T-helper 9 cell (primary cell): ENCODE measurements around the gene HOXA3.

ENCODE experiments used
- DNase-seq: peaks from one replicate; pipeline ENCODE4 v3.0.0-alpha.2; 2020

Gene HOXA3

DNA sequence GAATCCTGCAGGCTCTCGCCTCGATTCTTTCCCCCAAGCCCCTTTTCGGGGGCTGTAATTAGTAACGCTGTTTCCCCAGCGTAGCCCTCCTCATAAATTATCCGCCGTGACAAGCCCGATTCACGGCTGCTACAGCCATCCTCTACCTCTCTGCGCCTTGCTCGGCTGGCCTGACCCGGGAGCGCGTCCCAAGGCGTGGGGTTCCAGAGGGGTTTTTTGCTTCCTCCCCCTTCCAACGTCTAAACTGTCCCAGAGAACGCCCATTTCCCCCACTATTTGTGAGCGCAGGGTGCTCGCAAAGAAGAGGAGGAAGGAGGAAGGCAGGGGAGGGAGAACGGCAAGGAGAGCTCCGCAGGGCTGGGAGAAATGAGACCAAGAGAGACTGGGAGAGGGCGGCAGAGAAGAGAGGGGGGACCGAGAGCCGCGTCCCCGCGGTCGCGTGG is 9.8 kb downstream of the HOXA3 start:
- DNase-seq = no peak

DNA sequence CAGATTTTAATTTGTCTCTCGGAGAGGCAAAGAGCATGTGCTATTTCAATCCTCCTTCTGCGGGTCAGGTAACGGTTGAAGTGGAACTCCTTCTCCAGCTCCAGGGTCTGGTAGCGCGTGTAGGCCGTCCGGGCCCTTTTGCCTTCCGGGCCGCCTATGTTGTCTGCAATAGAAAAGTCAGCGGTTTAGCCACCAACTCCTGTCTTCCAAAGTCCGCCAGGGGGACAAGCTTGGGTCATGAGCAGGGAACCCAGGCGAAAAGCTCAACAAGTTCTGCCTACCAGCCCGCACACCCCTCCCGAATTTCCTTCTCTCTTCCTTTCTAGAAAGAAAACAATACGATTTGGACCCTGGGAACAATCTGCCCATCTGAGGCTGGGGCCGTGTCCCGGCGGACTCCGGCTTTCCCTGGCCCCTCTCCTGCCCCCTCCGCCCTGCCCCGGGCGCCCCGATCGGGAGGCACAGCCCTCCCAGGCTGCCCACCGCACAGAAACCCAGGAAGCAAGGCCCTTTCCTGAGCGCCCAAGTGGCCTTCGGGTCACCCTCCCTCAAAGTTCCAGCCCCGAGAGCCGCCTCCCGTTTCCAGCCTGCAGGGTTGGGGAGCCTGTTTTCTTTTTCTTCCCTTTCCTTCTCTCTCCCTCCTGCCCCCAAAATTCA is 10.3 kb downstream of the HOXA3 start:
- no peak for DNase-seq

DNA sequence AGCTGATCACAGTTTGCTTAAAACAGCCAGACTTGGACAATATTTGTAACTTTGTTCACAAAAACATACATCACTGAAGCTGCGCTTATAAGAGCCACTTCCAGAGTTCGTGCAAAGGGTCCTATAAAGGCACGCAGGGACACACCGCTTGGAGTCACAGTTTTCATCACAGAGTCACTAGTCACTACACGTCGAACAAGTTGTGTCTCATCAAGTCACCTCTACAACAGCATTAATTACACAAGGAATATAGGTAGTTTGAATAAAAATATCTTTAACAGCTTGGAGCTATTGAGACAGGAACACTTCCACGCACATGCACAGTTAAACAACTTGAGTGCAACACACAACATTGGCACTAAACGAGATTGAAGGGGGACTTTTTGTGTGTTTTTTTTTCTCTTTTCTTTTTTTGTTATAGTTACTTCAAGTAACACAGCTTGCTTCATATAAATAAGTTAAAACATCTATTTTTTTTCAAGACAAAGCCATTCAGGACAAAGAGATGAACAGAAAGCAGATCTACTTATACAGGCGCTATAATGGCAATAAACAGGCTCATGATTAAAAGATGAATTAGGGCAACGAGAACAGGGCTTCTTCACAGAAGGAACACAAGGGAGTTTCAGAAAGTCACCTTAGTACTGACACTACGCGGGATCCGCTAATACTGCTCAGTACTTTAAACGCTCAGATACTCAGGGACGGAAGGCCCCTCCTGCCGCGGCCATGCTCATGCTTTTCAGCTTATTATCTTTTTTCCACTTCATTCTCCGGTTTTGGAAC is 11.1 kb downstream of the HOXA3 start:
- no peak for DNase-seq

DNA sequence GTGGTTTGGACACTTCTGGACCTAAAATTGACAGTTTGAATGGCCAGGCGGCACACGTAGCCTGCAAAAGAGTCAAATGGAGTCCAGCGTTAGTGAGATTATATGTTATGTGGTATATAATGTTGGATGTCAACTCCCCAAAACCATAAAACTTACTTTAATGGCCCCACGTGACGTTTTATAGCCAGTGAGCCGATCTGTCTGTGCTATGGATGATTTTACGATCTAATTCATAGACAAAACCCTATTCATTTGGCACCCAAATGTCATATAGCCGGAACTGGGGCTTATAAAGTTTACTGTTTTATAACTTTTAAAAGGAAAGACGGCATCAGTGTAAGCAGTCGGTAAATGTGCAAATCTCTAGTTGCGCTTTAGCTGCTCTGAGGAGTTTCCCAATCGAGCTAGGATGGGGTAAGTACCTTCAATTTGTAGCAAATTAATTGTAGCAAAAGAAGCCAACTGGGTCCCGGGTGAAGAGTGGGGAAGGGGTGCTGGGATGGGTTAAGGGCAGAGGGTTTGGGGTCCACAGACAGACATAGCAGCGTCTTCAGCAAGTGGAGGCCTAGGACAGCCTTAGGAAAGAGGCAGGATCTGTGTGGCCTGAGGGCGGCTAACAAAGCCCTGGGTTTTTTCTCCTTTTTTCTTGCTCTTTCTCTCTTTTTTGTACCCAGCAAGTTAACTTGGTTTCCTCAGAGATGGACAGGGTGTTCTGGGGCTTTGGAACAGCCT is 12.1 kb downstream of the HOXA3 start:
- no peak for DNase-seq

DNA sequence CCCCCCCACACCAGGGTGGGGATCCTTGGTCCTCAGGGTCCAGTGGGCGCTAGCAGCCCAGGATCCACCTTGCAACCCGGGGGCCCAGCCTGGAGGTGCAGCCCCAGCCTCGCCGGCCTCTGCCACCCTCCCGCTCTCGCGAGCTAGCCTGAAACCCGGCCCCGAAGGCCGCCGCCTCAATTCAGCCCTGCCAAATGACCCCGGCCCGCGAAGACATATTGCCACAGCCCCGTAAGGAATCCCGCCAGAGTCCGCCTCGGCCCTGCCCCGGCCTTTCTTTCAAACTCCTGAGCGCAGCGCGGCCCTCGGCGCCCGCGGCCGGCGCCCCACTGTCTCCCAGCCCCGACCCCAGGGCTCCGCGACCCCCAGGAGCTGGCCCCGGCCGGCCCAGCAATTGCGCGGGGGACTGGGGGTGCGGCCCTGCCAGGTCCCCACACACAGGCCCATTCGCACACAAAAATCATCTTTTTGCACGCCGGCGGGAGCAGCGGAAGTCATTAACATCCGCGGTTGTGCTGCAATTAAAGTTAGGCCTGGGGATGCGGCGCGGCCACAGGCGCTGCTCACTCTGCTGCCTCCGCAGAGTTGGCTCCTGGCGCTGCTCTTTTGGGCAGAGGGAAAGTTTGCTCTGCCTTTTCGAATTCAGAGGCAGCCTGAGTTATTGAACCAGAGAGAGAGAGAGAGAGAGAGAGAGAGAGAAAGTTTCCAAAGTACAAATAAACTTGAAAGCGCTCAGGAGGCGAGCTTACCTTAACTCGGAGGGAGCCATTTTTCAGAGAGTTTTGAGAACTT is 12.9 kb downstream of the HOXA3 start:
- no peak for DNase-seq

DNA sequence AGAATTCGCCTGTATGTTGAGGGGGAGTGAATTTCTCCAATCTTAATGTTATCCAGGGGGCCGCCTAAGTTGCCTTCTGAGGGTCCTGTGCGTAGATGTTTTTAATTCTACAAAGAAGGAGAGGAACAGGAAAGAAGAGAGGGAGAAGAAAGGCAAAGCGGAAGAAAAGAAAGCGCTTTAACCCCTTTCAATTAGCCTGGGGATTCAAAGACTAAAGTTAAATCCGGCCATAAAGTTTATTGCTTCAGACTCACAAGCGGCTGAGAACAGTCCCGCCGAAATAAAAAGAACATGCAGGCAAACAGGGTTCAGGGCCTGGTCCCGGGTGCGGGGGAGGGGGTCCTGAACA is 13.4 kb downstream of the HOXA3 start:
- DNase-seq = no peak

DNA sequence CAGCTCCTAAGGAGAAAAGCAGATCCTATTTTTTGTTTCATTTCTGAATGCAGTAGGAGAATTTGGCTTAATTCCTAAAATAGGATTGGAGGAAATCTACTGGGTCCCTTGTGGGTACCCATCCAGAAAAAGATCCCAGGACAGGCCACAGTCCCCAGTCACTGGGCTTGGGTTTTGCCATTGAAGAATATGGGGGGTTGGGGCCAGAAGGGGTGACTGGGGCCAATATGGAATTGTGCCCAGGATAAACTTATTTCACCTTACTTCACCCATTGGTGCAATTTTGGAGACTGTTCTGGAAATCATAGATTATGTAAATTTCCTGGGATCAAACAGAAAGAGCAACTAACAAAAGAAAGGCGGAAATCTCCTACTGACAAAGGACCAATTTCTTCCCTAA is 13.9 kb downstream of the HOXA3 start:
- no peak for DNase-seq

DNA sequence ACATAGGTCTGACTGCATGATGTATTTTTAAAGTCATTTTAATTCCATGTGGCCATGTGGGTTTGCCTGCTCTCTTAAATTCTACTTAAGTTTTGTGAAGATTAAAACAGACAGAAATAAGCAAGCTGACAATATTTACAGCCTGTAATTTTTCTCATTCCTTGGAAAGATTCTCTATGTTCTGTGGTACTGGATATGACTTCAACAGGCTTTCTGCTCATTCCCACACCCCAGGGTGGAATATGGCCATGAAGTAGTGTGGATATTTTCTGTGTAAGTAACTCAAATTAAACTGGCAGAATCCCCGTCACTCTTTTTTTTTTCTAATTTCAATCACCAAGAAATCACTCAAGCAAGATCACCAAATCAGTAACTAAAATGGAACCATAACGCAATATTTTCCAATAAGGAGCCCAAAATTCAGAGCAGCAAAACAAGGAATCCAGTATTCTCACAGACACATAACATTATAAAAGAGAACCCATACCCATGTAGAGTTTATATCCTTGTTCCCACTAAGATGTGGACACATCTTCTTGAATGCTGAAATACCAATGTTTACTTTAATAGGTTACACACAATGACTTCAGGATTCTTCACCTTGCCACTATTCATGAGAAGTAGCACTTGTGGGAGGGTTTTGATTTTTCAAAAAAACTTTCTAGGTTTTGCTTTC is 14.6 kb downstream of the HOXA3 start:
- DNase-seq = no peak

DNA sequence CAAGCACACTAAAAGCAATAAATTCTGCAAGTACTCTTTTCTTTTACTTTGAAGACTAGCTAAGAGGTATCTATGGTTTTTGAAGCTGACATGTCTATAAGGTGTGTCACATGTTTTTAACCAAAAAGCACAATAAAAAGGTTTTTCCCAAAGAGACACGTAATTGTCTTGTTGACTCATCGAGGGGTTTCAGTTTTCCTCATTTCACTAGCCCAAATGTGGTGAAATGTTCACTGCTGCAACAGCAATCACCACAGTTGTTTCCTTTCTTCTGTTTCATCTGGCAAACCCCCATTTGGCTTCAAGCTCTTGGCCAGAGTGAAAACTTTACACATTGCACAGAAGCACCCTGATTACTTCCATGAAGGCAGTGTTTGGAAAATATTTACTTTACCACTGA is 18.0 kb downstream of the HOXA3 start:
- no peak for DNase-seq

DNA sequence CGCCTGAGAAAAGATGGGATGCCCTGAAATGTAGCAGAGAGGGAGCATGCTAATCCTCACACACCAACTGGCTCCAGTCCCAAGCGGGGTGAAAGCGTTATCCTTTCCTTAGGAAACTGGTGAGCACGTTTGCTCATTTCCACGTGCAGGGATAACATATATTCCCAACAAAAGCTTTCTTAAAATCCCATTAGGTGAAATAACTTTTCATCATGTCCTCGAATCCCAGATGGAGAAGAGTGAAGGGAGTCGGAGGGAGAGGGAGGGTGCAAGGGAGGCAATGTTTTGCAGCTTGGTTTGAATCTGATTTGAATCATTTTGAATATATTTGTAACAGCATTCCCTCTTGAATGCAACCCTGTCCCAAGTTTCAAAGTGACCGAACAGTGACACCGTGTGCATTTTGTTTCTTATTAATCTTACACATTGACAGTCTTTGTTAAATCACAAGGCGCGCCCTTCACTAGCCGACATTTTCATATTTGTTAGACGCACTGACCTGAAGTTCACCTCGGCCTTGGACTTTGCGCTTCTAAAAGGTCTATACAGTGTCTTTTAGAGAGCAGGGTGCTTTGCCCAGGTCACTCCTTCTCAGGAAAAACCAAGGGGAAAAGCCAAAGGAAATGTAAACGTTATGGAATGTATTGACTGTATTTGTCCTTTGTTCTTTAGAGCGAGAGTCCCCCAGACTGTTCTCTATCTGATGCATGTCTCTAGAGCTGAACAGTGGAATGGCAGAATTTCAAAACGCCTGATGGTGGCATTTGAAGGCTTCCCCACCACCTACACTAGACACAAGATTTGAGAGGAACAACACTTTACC is 18.8 kb downstream of the HOXA3 start:
- no peak for DNase-seq

DNA sequence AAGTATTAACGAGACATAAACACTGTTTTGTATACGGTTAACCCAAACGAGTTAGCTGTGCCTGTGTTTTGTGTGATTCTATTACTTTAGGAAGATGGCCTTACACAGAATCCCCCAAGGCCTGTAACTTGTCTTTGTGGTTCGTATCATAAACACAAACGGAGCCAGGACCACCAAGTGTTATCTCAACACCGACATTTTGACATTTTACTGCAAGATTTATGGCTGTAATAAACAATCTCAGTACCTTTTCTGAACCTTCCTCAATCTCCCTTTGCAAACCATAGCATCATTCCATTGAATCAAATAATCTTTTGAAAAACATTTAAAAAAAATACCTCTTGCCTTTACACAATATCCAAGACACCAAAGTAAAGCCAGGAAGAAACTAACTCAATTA is 19.4 kb downstream of the HOXA3 start:
- DNase-seq = no peak

DNA sequence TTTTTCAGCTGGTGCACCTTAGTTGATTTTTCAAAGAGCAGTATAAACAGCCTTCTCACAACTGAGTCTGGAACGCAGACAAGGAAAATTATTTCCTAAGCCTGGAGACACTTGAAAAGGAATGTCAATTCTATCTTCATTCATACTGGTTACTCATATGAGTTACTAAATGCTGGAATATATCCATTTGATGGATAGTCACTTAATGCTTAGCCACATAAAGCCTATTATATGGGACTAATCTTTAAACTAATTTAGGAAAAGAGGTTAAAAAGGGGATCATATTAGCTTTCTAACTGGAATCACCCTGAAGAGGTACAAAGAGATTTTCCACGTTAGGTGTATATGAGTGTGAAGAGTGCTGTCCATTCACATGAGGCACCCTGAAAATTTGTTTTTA is 20.2 kb downstream of the HOXA3 start:
- no peak for DNase-seq

DNA sequence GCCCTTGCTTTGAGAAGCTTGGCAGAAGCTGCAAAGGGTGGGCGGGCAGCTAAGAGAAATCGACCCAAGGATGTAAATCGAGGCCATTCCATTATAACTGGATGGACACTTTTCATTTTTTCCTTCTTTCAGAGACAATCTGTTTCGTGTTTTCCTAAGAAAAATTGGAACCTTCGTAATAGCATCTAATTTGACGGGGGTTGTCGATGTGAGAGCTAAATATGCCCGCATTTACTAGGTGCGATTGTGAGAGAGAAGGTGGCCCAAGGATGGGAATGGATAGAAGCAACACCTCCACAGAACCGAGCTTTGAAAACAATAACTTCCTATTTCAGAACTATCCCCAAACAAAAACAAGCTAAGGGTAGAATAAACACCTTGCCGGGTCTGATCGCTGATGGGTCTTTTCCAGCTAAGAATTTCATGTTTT is 21.0 kb downstream of the HOXA3 start:
- no peak for DNase-seq

DNA sequence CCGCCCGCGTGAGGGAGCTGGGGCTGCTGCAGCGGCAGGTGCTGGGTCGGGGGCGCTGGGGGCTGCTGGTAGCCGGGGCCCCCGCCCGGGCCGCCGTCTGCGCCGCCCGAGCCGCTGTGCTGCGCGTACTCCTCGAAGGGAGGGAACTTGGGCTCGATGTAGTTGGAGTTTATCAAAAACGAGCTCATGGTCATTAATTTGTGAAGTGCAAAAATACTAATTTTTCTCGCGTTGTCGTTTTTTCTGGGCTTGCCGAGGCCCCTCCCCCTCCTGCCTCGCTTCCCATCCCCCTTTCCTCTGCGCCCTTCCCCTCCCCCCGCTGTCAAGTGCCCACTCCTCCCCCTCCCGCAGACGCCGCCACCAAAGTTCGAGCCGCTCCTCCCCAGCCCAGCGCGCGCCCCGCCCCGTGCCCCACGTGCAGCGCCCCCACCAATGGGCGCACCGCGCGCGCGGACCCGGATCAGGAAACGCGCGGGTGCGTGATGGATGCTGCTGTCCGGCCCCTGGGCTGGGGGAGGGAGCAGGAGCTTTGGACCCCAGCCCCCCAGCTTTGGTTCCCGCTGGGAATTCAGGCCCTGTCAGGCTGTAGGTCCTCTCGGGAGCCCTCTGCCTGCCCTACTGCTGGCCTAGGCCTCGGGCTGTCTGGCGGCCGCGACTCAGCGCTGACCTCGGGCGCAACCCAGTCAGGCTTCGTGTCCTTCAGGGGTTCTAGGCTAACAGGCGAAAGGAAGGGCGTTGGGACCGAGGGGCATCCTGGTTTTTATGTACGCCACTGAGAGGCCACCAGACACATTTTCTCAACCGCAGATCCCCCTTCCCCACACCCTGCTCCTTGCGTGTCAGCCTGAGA is 21.6 kb downstream of the HOXA3 start, which contains the start of gene HOXA4:
Gene HOXA4 (minus strand): TSS at position 218 of the 850 bp plus-strand sequence. CDS start 24 bp downstream, at position 194.
- peak; percentile 51 for DNase-seq

DNA sequence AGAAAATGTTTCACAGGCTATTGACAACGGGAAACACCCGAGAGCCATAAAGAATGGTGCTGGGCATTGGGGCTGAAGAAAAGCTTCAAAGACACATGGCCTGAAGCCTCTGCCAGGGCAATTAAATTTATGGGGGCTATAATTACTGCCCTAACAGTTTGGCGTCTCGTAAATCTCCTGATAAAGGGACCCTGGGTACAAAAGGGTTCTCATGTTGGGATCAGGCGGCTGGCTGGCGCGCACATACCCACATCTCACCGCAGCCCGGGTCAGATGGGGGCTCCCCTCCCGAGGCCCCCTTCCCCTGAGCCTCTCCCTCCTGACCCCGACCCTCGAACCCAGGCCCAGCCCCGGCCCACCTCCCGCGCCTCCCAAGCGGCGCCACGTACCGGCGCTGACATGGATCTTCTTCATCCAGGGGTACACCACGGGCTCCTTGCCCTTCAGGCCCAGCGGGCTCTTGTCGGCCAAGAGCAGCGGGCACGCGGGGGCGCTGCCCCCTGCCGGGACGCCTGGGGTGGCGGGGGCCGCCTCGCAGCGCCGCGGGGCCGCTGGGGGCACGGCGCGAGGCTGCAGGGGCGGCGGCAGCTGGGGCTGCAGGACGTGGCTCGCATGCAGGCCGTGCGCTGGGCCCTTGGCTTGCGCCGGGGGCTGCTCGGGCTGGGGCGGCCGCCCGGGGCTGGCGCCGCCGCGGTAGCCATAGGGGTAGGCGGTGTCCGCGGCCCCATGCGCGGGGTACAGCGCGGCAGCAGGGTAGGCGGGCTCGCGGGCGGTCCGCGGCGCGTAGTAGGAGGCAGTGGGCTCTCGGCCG is 22.4 kb downstream of the HOXA3 start:
- DNase-seq = no peak

DNA sequence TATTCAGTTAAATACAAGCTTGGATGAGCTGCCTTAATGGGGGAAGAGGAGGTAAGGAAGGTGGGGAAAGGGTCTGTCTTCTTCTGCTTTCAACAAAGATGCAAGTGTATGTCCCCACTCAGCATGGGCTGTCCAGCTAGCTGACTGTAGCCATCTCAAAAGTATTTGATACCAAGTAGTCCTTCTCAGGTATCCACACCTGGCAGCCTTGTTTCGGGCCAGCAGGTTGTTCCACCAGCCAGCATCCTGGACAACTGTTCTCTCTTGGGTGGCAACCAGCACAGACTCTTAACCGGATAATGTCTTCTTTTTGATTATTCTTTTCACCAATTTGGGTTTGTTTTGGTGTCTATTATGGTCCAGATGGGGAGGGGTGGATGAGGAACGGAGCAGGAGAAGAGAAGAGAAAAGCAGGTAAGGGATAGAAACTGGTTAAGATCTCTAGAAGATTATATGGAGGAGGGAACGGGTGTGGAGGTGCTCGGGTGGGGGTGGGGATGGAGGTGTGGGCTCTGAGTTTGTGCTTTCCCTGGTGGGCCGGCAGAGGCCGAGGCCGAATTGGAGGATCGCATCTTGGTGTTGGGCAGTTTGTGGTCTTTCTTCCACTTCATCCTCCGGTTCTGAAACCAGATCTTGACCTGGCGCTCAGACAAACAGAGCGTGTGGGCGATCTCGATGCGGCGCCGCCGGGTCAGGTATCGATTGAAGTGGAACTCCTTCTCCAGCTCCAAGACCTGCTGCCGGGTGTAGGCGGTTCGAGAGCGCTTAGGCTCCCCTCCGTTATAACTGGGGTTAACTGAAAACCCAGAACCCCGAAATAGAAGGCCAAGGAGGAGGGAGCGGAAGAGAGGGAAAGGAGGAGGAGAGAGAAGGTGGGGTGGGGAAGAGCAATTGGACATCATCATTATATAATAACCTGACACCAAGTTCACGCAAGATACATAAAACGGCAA is 23.3 kb downstream of the HOXA3 start:
- DNase-seq = no peak

DNA sequence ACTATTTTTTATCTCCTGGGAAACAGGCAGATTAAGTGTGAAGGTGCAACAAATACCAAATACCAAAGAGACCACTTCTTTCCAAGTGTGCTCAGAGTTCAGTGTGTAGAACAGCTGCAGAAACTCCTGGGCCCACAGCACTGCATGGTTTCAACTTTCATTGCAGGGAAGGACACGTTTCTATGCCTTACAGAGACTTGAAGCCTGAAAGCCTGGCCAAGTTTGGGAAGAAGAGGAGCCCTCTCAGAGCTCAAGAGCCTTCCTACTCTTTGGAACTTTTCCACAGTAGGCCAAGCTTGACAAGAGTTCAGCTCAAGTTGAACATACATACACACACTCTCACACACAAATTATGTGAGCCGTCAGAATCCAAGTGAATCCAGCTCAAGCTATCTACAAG is 24.3 kb downstream of the HOXA3 start:
- no peak for DNase-seq

DNA sequence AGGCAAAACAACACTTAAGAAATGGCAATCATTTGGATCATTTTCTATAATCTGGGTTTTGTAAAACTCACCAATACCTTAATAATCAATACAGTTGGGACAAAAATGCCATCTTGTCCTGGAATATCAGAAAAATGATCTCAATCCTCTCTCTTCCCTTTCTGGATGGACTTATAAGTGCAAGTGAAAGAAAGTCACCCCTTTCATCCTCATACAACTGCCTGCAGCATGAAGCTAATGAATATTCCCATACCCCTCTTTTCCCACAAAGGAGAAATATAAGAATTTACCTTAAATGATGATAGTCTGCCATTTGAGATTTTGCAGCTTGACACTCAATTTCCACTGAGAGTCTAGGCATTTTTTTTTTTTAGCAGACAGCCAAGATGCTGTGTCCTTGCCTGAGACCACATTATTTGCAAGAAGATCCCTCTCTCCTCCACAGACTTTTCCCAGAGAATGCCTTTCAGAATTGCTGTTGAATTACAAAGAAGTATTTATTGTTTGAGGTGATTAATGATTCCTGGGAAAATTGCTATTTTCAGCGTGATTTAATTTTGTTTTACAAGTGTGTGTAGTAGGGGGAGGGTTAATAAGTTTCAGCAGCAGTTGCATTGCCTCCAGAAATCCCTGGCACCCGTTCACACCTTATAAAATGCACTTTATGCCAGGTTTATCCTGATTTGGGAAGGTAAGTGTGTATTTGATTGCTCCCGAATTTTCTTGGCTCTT is 25.6 kb downstream of the HOXA3 start:
- no peak for DNase-seq
